WTC11 (cell line): ENCODE results near the gene TXN. TPM values are rescaled to one million over a fixed set of nuclear protein-coding genes. Genes with fewer than 3 reads are reported as not detected.

Experiments used
- ATAC-seq: fragments of 200-7000 bp; cut with Tn5 transposase; 2 replicates; pipeline ENCODE4 v1.10.0; 2021; ENCODE audit warnings: mild to moderate bottlenecking, moderate library complexity
- CTCF ChIA-PET: fragments of 300-600 bp; sonication (Branson Sonifier 250); formaldehyde crosslinking; loops from one replicate; lab custom pipeline; 2021; ENCODE audit warnings: antibody characterized with exemption; lab: Charles Lee
- POLR2A ChIA-PET: fragments of 350-600 bp; sonication (Branson Sonifier 250); formaldehyde crosslinking; loops from one replicate; lab custom pipeline; 2021; ENCODE audit warnings: antibody characterized with exemption; lab: Charles Lee
- DNase-seq: peaks from one replicate; pipeline ENCODE4 v3.0.0; 2021; ENCODE audit warnings: low spot score
- H3K27ac Mint-ChIP-seq: 2 replicates; pipeline ENCODE4 v1.8.0; 2021; ENCODE audit warnings: mixed read lengths
- H3K27me3 Mint-ChIP-seq: 2 replicates; pipeline ENCODE4 v1.8.0; 2021; ENCODE audit warnings: low read depth, mild to moderate bottlenecking, moderate library complexity, mixed read lengths
- H3K36me3 Mint-ChIP-seq: 2 replicates; pipeline ENCODE4 v1.8.0; 2021; ENCODE audit warnings: mixed read lengths
- H3K4me1 Mint-ChIP-seq: 2 replicates; pipeline ENCODE4 v1.8.0; 2022; ENCODE audit warnings: mixed read lengths
- H3K4me3 Mint-ChIP-seq: 2 replicates; pipeline ENCODE4 v1.8.0; 2021; ENCODE audit warnings: mild to moderate bottlenecking, moderate library complexity, mixed read lengths
- H3K9me3 Mint-ChIP-seq: 2 replicates; pipeline ENCODE4 v1.8.0; 2021; ENCODE audit warnings: mixed read lengths
- ATF3 ChIP-seq: sonication (generic); formaldehyde crosslinking; conservative IDR thresholded peaks from 2 replicates; pipeline ENCODE4 v1.8.1; 2022; ENCODE audit warnings: mild to moderate bottlenecking, missing genetic modification reagents
- CREM ChIP-seq: sonication (generic); formaldehyde crosslinking; IDR thresholded peaks from 2 replicates; pipeline ENCODE4 v1.8.1; 2022; ENCODE audit warnings: mild to moderate bottlenecking, missing genetic modification reagents, moderate library complexity
- GRHL2 ChIP-seq: fragments of 250-450 bp; sonication (Bioruptor Pico); IDR thresholded peaks from 2 replicates; pipeline ENCODE4 v1.8.0; 2022; ENCODE audit warnings: mild to moderate bottlenecking, moderate library complexity; ENCODE audit not compliant: insufficient replicate concordance, severe bottlenecking
- MYBL2 ChIP-seq: sonication (generic); formaldehyde crosslinking; IDR thresholded peaks from 2 replicates; pipeline ENCODE4 v1.8.1; 2023; ENCODE audit warnings: mild to moderate bottlenecking, moderate library complexity, missing genetic modification reagents
- NFATC4 ChIP-seq: fragments of 250-450 bp; sonication (Bioruptor Pico); IDR thresholded peaks from 2 replicates; pipeline ENCODE4 v1.9.0; 2021; ENCODE audit warnings: mild to moderate bottlenecking
- NFYB ChIP-seq: sonication (generic); formaldehyde crosslinking; conservative IDR thresholded peaks from 2 replicates; pipeline ENCODE4 v1.8.0; 2022; ENCODE audit warnings: low read depth, missing genetic modification reagents
- NR1H2 ChIP-seq: sonication (generic); formaldehyde crosslinking; IDR thresholded peaks from 2 replicates; pipeline ENCODE4 v1.9.0; 2021; ENCODE audit warnings: mild to moderate bottlenecking, moderate library complexity, missing genetic modification reagents
- OVOL2 ChIP-seq: fragments of 250-450 bp; sonication (Bioruptor Pico); IDR thresholded peaks from 2 replicates; pipeline ENCODE4 v1.9.0; 2021; ENCODE audit warnings: mild to moderate bottlenecking, borderline replicate concordance
- RELA ChIP-seq: sonication (generic); formaldehyde crosslinking; IDR thresholded peaks from 2 replicates; pipeline ENCODE4 v1.8.1; 2022; ENCODE audit warnings: missing genetic modification reagents, mild to moderate bottlenecking, borderline replicate concordance
- SP1 ChIP-seq: sonication (generic); formaldehyde crosslinking; conservative IDR thresholded peaks from 2 replicates; pipeline ENCODE4 v1.8.1; 2022; ENCODE audit warnings: missing genetic modification reagents
- TCF7 ChIP-seq: sonication (generic); formaldehyde crosslinking; IDR thresholded peaks from 2 replicates; pipeline ENCODE4 v1.8.0; 2022; ENCODE audit warnings: mild to moderate bottlenecking, low read depth, missing genetic modification reagents, moderate library complexity
- TEAD1 ChIP-seq: sonication (generic); formaldehyde crosslinking; IDR thresholded peaks from 2 replicates; pipeline ENCODE4 v1.8.0; 2022; ENCODE audit warnings: mild to moderate bottlenecking, missing genetic modification reagents
- ZNF138 ChIP-seq: sonication (generic); formaldehyde crosslinking; conservative IDR thresholded peaks from 2 replicates; pipeline ENCODE4 v1.8.1; 2022; ENCODE audit warnings: mild to moderate bottlenecking, moderate library complexity, missing genetic modification reagents
- ZNF416 ChIP-seq: fragments of 250-450 bp; sonication (Bioruptor Pico); IDR thresholded peaks from 2 replicates; pipeline ENCODE4 v1.9.0; 2021; ENCODE audit warnings: mild to moderate bottlenecking, inconsistent platforms
- ZNF423 ChIP-seq: fragments of 250-450 bp; sonication (Bioruptor Pico); IDR thresholded peaks from 2 replicates; pipeline ENCODE4 v2.1.2; 2022; ENCODE audit warnings: mild to moderate bottlenecking, moderate library complexity
- total RNA-seq: library from RNA; stranded (reverse); gene quantifications from 3 replicates; pipeline ENCODE4 v1.2.3, GENCODE V29; 2021
- TF ChIP-seq, protein P1 (sequence below): sonication (generic); formaldehyde crosslinking; IDR thresholded peaks from 2 replicates; pipeline ENCODE4 v1.8.0; 2023; ENCODE audit warnings: mild to moderate bottlenecking, missing genetic modification reagents
- TF ChIP-seq, protein P2 (sequence below): sonication (generic); formaldehyde crosslinking; IDR thresholded peaks from 2 replicates; pipeline ENCODE4 v1.8.1; 2023; ENCODE audit warnings: mild to moderate bottlenecking, missing genetic modification reagents, borderline replicate concordance
- TF ChIP-seq, protein P3 (sequence below): sonication (generic); formaldehyde crosslinking; IDR thresholded peaks from 2 replicates; pipeline ENCODE4 v1.8.1; 2022; ENCODE audit warnings: missing genetic modification reagents, borderline replicate concordance
- TF ChIP-seq, protein P4 (sequence below): sonication (generic); formaldehyde crosslinking; IDR thresholded peaks from 2 replicates; pipeline ENCODE4 v1.8.0; 2022; ENCODE audit warnings: mild to moderate bottlenecking, missing genetic modification reagents

The TXN gene
- total RNA-seq, 1 experiment from 2014 or later, result 245 TPM

GRCh38 chr9:110255463-110256379 is 586 bp downstream of the TXN start (continued):
- TF ChIP-seq, protein P1, sequence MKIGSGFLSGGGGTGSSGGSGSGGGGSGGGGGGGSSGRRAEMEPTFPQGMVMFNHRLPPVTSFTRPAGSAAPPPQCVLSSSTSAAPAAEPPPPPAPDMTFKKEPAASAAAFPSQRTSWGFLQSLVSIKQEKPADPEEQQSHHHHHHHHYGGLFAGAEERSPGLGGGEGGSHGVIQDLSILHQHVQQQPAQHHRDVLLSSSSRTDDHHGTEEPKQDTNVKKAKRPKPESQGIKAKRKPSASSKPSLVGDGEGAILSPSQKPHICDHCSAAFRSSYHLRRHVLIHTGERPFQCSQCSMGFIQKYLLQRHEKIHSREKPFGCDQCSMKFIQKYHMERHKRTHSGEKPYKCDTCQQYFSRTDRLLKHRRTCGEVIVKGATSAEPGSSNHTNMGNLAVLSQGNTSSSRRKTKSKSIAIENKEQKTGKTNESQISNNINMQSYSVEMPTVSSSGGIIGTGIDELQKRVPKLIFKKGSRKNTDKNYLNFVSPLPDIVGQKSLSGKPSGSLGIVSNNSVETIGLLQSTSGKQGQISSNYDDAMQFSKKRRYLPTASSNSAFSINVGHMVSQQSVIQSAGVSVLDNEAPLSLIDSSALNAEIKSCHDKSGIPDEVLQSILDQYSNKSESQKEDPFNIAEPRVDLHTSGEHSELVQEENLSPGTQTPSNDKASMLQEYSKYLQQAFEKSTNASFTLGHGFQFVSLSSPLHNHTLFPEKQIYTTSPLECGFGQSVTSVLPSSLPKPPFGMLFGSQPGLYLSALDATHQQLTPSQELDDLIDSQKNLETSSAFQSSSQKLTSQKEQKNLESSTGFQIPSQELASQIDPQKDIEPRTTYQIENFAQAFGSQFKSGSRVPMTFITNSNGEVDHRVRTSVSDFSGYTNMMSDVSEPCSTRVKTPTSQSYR (CRISPR knock-in tag), result no peak
- TF ChIP-seq NFYB (CRISPR knock-in tag), result no peak
- TF ChIP-seq NR1H2 (CRISPR knock-in tag), result no peak
- no peak for TF ChIP-seq GRHL2 (CRISPR knock-in tag)
- TF ChIP-seq, protein P2, sequence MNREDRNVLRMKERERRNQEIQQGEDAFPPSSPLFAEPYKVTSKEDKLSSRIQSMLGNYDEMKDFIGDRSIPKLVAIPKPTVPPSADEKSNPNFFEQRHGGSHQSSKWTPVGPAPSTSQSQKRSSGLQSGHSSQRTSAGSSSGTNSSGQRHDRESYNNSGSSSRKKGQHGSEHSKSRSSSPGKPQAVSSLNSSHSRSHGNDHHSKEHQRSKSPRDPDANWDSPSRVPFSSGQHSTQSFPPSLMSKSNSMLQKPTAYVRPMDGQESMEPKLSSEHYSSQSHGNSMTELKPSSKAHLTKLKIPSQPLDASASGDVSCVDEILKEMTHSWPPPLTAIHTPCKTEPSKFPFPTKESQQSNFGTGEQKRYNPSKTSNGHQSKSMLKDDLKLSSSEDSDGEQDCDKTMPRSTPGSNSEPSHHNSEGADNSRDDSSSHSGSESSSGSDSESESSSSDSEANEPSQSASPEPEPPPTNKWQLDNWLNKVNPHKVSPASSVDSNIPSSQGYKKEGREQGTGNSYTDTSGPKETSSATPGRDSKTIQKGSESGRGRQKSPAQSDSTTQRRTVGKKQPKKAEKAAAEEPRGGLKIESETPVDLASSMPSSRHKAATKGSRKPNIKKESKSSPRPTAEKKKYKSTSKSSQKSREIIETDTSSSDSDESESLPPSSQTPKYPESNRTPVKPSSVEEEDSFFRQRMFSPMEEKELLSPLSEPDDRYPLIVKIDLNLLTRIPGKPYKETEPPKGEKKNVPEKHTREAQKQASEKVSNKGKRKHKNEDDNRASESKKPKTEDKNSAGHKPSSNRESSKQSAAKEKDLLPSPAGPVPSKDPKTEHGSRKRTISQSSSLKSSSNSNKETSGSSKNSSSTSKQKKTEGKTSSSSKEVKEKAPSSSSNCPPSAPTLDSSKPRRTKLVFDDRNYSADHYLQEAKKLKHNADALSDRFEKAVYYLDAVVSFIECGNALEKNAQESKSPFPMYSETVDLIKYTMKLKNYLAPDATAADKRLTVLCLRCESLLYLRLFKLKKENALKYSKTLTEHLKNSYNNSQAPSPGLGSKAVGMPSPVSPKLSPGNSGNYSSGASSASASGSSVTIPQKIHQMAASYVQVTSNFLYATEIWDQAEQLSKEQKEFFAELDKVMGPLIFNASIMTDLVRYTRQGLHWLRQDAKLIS (CRISPR knock-in tag), result no peak
- TF ChIP-seq RELA (CRISPR knock-in tag), result no peak; the same call in 1 of the 2 replicates
- no peak for TF ChIP-seq OVOL2 (CRISPR knock-in tag)
- 0 out of 2 replicates have a peak, but pooled peaks have one; percentile 37 for TF ChIP-seq CREM (CRISPR knock-in tag)
- TF ChIP-seq ZNF138 (CRISPR knock-in tag), result no peak
- TF ChIP-seq ATF3 (CRISPR knock-in tag), result no peak
- TF ChIP-seq NFATC4 (CRISPR knock-in tag), result no peak
- TF ChIP-seq ZNF423 (CRISPR knock-in tag), result peak; percentile 80
- TF ChIP-seq, protein P3, sequence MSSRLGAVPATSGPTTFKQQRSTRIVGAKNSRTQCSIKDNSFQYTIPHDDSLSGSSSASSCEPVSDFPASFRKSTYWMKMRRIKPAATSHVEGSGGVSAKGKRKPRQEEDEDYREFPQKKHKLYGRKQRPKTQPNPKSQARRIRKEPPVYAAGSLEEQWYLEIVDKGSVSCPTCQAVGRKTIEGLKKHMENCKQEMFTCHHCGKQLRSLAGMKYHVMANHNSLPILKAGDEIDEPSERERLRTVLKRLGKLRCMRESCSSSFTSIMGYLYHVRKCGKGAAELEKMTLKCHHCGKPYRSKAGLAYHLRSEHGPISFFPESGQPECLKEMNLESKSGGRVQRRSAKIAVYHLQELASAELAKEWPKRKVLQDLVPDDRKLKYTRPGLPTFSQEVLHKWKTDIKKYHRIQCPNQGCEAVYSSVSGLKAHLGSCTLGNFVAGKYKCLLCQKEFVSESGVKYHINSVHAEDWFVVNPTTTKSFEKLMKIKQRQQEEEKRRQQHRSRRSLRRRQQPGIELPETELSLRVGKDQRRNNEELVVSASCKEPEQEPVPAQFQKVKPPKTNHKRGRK (CRISPR knock-in tag), result no peak
- no peak for TF ChIP-seq TEAD1 (CRISPR knock-in tag)
- TF ChIP-seq SP1, result peak; percentile 44; the same call in 1 of the 2 replicates

DNA sequence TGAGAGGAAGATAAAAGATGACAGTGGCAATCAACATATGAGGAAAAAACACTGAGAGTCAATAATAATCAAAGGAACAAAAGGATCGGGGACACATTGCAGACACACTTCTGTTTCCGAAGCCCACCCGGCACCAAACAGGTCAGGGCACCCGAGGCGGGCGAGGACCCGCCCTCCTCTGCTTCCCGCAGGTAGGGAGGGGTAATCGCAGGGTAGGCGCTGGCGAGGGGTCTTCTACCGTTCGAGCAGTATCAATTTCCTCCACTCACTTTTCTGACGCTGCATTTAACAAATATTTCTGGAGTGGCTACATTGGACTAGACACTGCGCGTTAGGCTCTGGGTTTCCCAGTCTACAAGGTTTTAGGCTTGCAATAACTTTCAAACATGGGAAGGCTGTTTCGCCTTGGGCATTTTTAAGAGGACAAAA is 1.3 kb downstream of the TXN start:
- ChIA-PET CTCF (no interaction called here), POLR2A (no interaction called here)
- Mint-ChIP-seq H3K4me1 (peaks cover 45% of the 10 kb centered on the region), H3K27ac (peak overlapping the region; percentile 39), H3K4me3 (peak overlapping the region; percentile 98), H3K27me3 (no peaks in the 10 kb centered on the region), H3K9me3 (no peaks in the 10 kb centered on the region), H3K36me3 (peaks cover 7% of the 10 kb centered on the region)
- peak; percentile 20 for ATAC-seq
- DNase-seq, result peak; percentile 41
- no peak for TF ChIP-seq ZNF416 (CRISPR knock-in tag)
- TF ChIP-seq TCF7, result no peak
- TF ChIP-seq, protein P4, sequence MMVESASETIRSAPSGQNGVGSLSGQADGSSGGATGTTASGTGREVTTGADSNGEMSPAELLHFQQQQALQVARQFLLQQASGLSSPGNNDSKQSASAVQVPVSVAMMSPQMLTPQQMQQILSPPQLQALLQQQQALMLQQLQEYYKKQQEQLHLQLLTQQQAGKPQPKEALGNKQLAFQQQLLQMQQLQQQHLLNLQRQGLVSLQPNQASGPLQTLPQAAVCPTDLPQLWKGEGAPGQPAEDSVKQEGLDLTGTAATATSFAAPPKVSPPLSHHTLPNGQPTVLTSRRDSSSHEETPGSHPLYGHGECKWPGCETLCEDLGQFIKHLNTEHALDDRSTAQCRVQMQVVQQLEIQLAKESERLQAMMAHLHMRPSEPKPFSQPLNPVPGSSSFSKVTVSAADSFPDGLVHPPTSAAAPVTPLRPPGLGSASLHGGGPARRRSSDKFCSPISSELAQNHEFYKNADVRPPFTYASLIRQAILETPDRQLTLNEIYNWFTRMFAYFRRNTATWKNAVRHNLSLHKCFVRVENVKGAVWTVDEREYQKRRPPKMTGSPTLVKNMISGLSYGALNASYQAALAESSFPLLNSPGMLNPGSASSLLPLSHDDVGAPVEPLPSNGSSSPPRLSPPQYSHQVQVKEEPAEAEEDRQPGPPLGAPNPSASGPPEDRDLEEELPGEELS (CRISPR knock-in tag), result no peak
- TF ChIP-seq MYBL2 (CRISPR knock-in tag), result no peak
- no peak for TF ChIP-seq NFYB (CRISPR knock-in tag)
